SK-N-SH (cell line): ENCODE results near the gene DICER1.

Source experiments
- CTCF ChIP-seq: fragments of 200-600 bp; sonication (generic); IDR thresholded peaks from 2 replicates; pipeline ENCODE4 v1.6.1; 2017; ENCODE audit warnings: antibody characterized with exemption, mild to moderate bottlenecking, moderate library complexity
- EP300 ChIP-seq, 2 experiments: IDR thresholded peaks; 2 replicates each; pipeline versions ENCODE4 v1.4.0 to v1.6.1; 2012; ENCODE audit warnings: borderline replicate concordance in 1 of 2, low read depth in 1 of 2, low read length in 1 of 2
- EZH2phosphoT487 ChIP-seq: fragments of 200-600 bp; sonication (generic); IDR thresholded peaks from 2 replicates; pipeline ENCODE4 v1.6.1; 2017; ENCODE audit warnings: low read depth, mixed run types, mild to moderate bottlenecking, antibody characterized with exemption, moderate library complexity, borderline replicate concordance
- FOXM1 ChIP-seq: IDR thresholded peaks from 2 replicates; pipeline ENCODE4 v1.4.0; 2012; ENCODE audit warnings: low read depth, mild to moderate bottlenecking
- MAX ChIP-seq: IDR thresholded peaks from 2 replicates; pipeline ENCODE4 v1.4.0; 2012; ENCODE audit warnings: low read depth
- NFIC ChIP-seq: IDR thresholded peaks from 2 replicates; pipeline ENCODE4 v1.4.0; 2012; ENCODE audit warnings: borderline replicate concordance
- POLR2AphosphoS5 ChIP-seq: IDR thresholded peaks from 2 replicates; pipeline ENCODE4 v1.6.1; 2012; ENCODE audit warnings: low read depth, low read length
- REST ChIP-seq: IDR thresholded peaks from 2 replicates; pipeline ENCODE4 v1.6.1; 2012; ENCODE audit warnings: mild to moderate bottlenecking, low read depth, low read length, moderate library complexity
- RFX5 ChIP-seq: IDR thresholded peaks from 2 replicates; pipeline ENCODE4 v1.6.1; 2012; ENCODE audit warnings: mild to moderate bottlenecking, improper control_type of control experiment, low read length
- TEAD4 ChIP-seq: IDR thresholded peaks from 2 replicates; pipeline ENCODE4 v1.4.0; 2012; ENCODE audit warnings: mild to moderate bottlenecking, borderline replicate concordance; ENCODE audit not compliant: insufficient read depth
- YY1 ChIP-seq: IDR thresholded peaks from 2 replicates; pipeline ENCODE4 v1.4.0; 2012; ENCODE audit warnings: low read depth, mild to moderate bottlenecking
- TF ChIP-seq, protein P1 (sequence below): fragments of 150-350 bp; IDR thresholded peaks from 2 replicates; pipeline ENCODE4 v1.6.1; 2017; ENCODE audit warnings: antibody characterized with exemption, low read length, low read depth, borderline replicate concordance
- TF ChIP-seq, protein P2 (sequence below): IDR thresholded peaks from 2 replicates; pipeline ENCODE4; 2012

- TF ChIP-seq NFIC (no peak), CTCF (no peak), REST (no peak), RFX5 (no peak), POLR2AphosphoS5 (no peak), EZH2phosphoT487 (no peak), MAX (no peak), YY1 (no peak), EP300 (IDR thresholded peaks at IDR 0.05; ENCODE audit: borderline replicate concordance in 1 of 2, low read depth in 1 of 2, low read length in 1 of 2) (no peak), TEAD4 (no peak), FOXM1 (no peak)
- TF ChIP-seq, protein P1, sequence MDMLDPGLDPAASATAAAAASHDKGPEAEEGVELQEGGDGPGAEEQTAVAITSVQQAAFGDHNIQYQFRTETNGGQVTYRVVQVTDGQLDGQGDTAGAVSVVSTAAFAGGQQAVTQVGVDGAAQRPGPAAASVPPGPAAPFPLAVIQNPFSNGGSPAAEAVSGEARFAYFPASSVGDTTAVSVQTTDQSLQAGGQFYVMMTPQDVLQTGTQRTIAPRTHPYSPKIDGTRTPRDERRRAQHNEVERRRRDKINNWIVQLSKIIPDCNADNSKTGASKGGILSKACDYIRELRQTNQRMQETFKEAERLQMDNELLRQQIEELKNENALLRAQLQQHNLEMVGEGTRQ: no peak
- TF ChIP-seq, protein P2, sequence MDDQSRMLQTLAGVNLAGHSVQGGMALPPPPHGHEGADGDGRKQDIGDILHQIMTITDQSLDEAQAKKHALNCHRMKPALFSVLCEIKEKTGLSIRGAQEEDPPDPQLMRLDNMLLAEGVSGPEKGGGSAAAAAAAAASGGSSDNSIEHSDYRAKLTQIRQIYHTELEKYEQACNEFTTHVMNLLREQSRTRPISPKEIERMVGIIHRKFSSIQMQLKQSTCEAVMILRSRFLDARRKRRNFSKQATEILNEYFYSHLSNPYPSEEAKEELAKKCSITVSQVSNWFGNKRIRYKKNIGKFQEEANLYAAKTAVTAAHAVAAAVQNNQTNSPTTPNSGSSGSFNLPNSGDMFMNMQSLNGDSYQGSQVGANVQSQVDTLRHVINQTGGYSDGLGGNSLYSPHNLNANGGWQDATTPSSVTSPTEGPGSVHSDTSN: no peak
Observed at GRCh38 chr14:95149441-95149840, 7.9 kb downstream of the DICER1 start.
